ENCODE data around the gene TRIM6.

DNA sequence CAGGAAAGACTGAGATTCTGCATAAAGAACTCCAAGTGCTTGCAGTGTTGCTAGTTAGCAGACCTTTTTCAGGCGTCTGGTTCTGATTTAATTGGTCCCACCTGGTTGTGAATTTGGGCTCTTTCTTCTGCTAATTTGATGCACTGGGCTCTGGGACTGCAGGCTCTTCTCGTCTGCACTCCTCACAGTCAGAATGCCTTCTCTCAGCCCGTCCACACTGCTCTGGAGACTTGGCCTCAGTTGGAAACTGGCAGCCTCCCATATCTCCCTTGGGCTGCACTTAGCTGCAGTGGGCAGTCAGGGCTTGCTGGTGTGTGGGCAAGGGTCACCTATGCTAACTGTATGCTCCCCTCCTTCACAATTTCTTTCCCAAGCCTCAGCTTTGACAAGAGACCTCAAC, 1.5 kb downstream of the TRIM6 start:
- TF ChIP-seq SUZ12 (IDR thresholded peaks at IDR 0.05; ENCODE audit: extremely low read depth, insufficient read depth, insufficient read length): no peak
- TF ChIP-seq YY1 (IDR thresholded peaks at IDR 0.05; ENCODE audit: insufficient read depth, insufficient read length): no peak
